Loucy (cell line): Measurements from ENCODE around the gene CHAF1B.

Source experiments
- H2AFZ ChIP-seq: fragments of 200-600 bp; sonication (generic); 2 replicates; pipeline ENCODE4 v1.6.0; 2016; ENCODE audit warnings: antibody characterized with exemption, mild to moderate bottlenecking, low read length, moderate library complexity
- H3F3A ChIP-seq: fragments of 200-600 bp; 2 replicates; pipeline ENCODE4 v1.6.0; 2016; ENCODE audit warnings: antibody characterized with exemption, low read depth, mild to moderate bottlenecking
- H3K27me3 ChIP-seq: fragments of 200-600 bp; sonication (generic); 2 replicates; pipeline ENCODE4 v1.6.1; 2014; ENCODE audit warnings: low read length, mild to moderate bottlenecking; ENCODE audit not compliant: insufficient read depth, poor library complexity, severe bottlenecking
- H3K36me3 ChIP-seq: fragments of 200-600 bp; sonication (generic); 2 replicates; pipeline ENCODE4 v1.6.1; 2016; ENCODE audit warnings: low read length; ENCODE audit not compliant: insufficient read depth
- H3K4me1 ChIP-seq: fragments of 200-600 bp; sonication (generic); 2 replicates; pipeline ENCODE4 v1.5.1; 2014; ENCODE audit warnings: low read length, mild to moderate bottlenecking; ENCODE audit not compliant: insufficient read depth, poor library complexity, severe bottlenecking
- H3K4me2 ChIP-seq: fragments of 200-600 bp; sonication (generic); 2 replicates; pipeline ENCODE4 v1.6.0; 2014; ENCODE audit warnings: antibody characterized with exemption, low read length, low read depth, mild to moderate bottlenecking; ENCODE audit not compliant: poor library complexity, severe bottlenecking
- H3K4me3 ChIP-seq: fragments of 200-600 bp; sonication (generic); 2 replicates; pipeline ENCODE4 v1.5.1; 2014; ENCODE audit warnings: low read length, mild to moderate bottlenecking, mixed read lengths; ENCODE audit not compliant: poor library complexity, severe bottlenecking
- H3K79me2 ChIP-seq: fragments of 200-600 bp; sonication (generic); 2 replicates; pipeline ENCODE4 v1.6.1; 2014; ENCODE audit warnings: low read length; ENCODE audit not compliant: insufficient read depth
- H3K9ac ChIP-seq: fragments of 200-600 bp; sonication (generic); 2 replicates; pipeline ENCODE4 v1.6.0; 2014; ENCODE audit warnings: mild to moderate bottlenecking, low read depth, low read length, moderate library complexity; ENCODE audit not compliant: poor library complexity, severe bottlenecking
- H3K9me2 ChIP-seq: fragments of 200-600 bp; sonication (generic); replicated peaks from 2 replicates; pipeline ENCODE4 v1.6.1; 2016; ENCODE audit warnings: low read depth, low read length, mixed read lengths
- H3K9me3 ChIP-seq: fragments of 200-600 bp; sonication (generic); 2 replicates; pipeline ENCODE4 v1.6.1; 2014; ENCODE audit warnings: mild to moderate bottlenecking, antibody characterized with exemption, low read length, low read depth; ENCODE audit not compliant: insufficient read depth
- H4K20me1 ChIP-seq: fragments of 200-600 bp; sonication (generic); 2 replicates; pipeline ENCODE4 v1.6.0; 2014; ENCODE audit warnings: antibody characterized with exemption, low read length, mild to moderate bottlenecking; ENCODE audit not compliant: insufficient read depth, poor library complexity, severe bottlenecking
- EZH2phosphoT487 ChIP-seq: fragments of 200-600 bp; IDR thresholded peaks from 2 replicates; pipeline ENCODE4 v1.6.1; 2018; ENCODE audit warnings: antibody characterized with exemption, mild to moderate bottlenecking, moderate library complexity, borderline replicate concordance
- TF ChIP-seq, protein P1 (sequence below): fragments of 200-600 bp; sonication (generic); conservative IDR thresholded peaks from 2 replicates; pipeline ENCODE4 v1.5.1; 2014; ENCODE audit warnings: mild to moderate bottlenecking, antibody characterized with exemption, low read length

Gene CHAF1B

DNA sequence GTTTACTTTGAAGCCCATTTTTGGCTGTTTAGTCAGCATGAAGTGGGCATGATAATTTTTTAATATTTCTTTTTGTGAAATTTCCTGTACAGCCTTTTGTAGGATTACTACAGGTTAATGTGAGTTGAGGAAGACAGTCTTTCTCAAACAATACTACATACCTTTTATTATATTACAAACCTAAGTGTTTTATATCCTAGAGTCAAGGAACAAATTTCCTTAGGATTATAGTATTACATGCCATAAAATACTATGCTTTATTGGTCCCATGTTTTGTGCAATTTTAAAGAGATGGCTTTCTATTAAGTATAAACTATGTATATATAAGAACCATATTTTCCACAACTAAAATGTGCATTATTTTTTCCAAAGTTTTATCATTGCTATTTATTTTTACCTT is 9.2 kb upstream of the CHAF1B start:
- no peaks in the 10 kb centered on the region for H4K20me1 ChIP-seq
- no peak overlapping the region for H3K4me2 ChIP-seq
- 0 out of 2 replicates have a peak, but pooled peaks cover 3% of the 10 kb centered on the region for H3F3A ChIP-seq
- H3K9me3 ChIP-seq = no peaks in the 10 kb centered on the region
- TF ChIP-seq, protein P1, sequence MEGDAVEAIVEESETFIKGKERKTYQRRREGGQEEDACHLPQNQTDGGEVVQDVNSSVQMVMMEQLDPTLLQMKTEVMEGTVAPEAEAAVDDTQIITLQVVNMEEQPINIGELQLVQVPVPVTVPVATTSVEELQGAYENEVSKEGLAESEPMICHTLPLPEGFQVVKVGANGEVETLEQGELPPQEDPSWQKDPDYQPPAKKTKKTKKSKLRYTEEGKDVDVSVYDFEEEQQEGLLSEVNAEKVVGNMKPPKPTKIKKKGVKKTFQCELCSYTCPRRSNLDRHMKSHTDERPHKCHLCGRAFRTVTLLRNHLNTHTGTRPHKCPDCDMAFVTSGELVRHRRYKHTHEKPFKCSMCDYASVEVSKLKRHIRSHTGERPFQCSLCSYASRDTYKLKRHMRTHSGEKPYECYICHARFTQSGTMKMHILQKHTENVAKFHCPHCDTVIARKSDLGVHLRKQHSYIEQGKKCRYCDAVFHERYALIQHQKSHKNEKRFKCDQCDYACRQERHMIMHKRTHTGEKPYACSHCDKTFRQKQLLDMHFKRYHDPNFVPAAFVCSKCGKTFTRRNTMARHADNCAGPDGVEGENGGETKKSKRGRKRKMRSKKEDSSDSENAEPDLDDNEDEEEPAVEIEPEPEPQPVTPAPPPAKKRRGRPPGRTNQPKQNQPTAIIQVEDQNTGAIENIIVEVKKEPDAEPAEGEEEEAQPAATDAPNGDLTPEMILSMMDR = no peak
- TF ChIP-seq EZH2phosphoT487 = no peak
- H3K4me1 ChIP-seq = no peaks in the 10 kb centered on the region
- H3K9me2 ChIP-seq = no peaks in the 10 kb centered on the region
- H3K9ac ChIP-seq = no peak overlapping the region
- H3K4me3 ChIP-seq = no peak overlapping the region
- H3K79me2 ChIP-seq = no peaks in the 10 kb centered on the region
- no peak overlapping the region for H2AFZ ChIP-seq
- peaks cover 61% of the 10 kb centered on the region for H3K36me3 ChIP-seq
- no peaks in the 10 kb centered on the region for H3K27me3 ChIP-seq

GRCh38 chr21:36377391-36377842 is 7.8 kb upstream of the CHAF1B start:
- Histone ChIP-seq H3K79me2 (no peaks in the 10 kb centered on the region), H3K4me3 (no peak overlapping the region), H4K20me1 (no peaks in the 10 kb centered on the region), H3K4me1 (no peaks in the 10 kb centered on the region), H2AFZ (no peak overlapping the region), H3K4me2 (no peak overlapping the region), H3K9me3 (no peaks in the 10 kb centered on the region), H3K9ac (no peak overlapping the region), H3K27me3 (no peaks in the 10 kb centered on the region), H3K9me2 (no peaks in the 10 kb centered on the region), H3K36me3 (peaks cover 50% of the 10 kb centered on the region), H3F3A (0 out of 2 replicates have a peak, but pooled peaks cover 3% of the 10 kb centered on the region)
- TF ChIP-seq, protein P1 = no peak
- no peak for TF ChIP-seq EZH2phosphoT487

- Histone ChIP-seq H2AFZ (no peak overlapping the region), H4K20me1 (no peaks in the 10 kb centered on the region), H3K9ac (no peak overlapping the region), H3K4me2 (no peak overlapping the region), H3F3A (0 out of 2 replicates have a peak, but pooled peaks cover 3% of the 10 kb centered on the region), H3K27me3 (no peaks in the 10 kb centered on the region), H3K79me2 (no peaks in the 10 kb centered on the region), H3K36me3 (peaks cover 34% of the 10 kb centered on the region; the same call in 1 of the 2 replicates), H3K4me3 (no peak overlapping the region), H3K9me3 (no peaks in the 10 kb centered on the region), H3K4me1 (no peaks in the 10 kb centered on the region), H3K9me2 (no peaks in the 10 kb centered on the region)
- no peak for TF ChIP-seq EZH2phosphoT487
- TF ChIP-seq, protein P1 = no peak
Measured at GRCh38 chr21:36379251-36379650, 5.9 kb upstream of the CHAF1B start.
